Astrocyte (in vitro differentiated cells and primary cell): ENCODE measurements around the gene ZMPSTE24.

ENCODE experiments used
- CTCF ChIP-seq: IDR thresholded peaks from 2 replicates; pipeline ENCODE4 v1.5.1; 2011; ENCODE audit warnings: low read depth, mild to moderate bottlenecking, inconsistent platforms, low read length, moderate library complexity; ENCODE audit not compliant: insufficient read depth
- EZH2 ChIP-seq: IDR thresholded peaks from 2 replicates; pipeline ENCODE4 v1.6.1; 2012; ENCODE audit warnings: mild to moderate bottlenecking, low read length, inconsistent platforms; ENCODE audit not compliant: insufficient read depth

- TF ChIP-seq CTCF (no peak), EZH2 (no peak)
These were observed 10.2 kb downstream of the ZMPSTE24 start for GRCh38 chr1:40268211-40268610.
